ENCODE data around the gene ITGAL. TPM values are rescaled to one million over a fixed set of nuclear protein-coding genes. Genes with fewer than 3 reads are reported as not detected.
A peak's percentile ranks its signal among the peaks of the same experiment; 100 is the strongest.

ITGAL gene
- total RNA-seq, 6 experiments from 2014 or later, result not detected

GRCh38 chr16:30569281-30569680 is 96.7 kb downstream of the ITGAL start:
- peaks cover 4% of the 10 kb centered on the region for H3K27me3 Mint-ChIP-seq (ENCODE audit: insufficient read depth)
- peaks cover 19% of the 10 kb centered on the region for H3K4me1 Mint-ChIP-seq (ENCODE audit: low read depth)
- no peak overlapping the region for H3K27ac Mint-ChIP-seq
- TF ChIP-seq CTCF (IDR thresholded peaks at IDR 0.05), result no peak
- H3K4me3 Mint-ChIP-seq, result no peak overlapping the region
- no peaks in the 10 kb centered on the region for H3K36me3 Mint-ChIP-seq (ENCODE audit: low read depth)
- no peaks in the 10 kb centered on the region for H3K9me3 Mint-ChIP-seq
- DNase-seq, result no peak

- Mint-ChIP-seq H3K4me1 (ENCODE audit: low read depth) (peaks cover 19% of the 10 kb centered on the region), H3K36me3 (ENCODE audit: low read depth) (no peaks in the 10 kb centered on the region), H3K27me3 (ENCODE audit: insufficient read depth) (peaks cover 3% of the 10 kb centered on the region), H3K9me3 (no peaks in the 10 kb centered on the region), H3K4me3 (no peak overlapping the region), H3K27ac (no peak overlapping the region)
- no peak for TF ChIP-seq CTCF (IDR thresholded peaks at IDR 0.05)
- no peak for DNase-seq
These were observed 97.4 kb downstream of the ITGAL start for GRCh38 chr16:30569746-30570635.

DNA sequence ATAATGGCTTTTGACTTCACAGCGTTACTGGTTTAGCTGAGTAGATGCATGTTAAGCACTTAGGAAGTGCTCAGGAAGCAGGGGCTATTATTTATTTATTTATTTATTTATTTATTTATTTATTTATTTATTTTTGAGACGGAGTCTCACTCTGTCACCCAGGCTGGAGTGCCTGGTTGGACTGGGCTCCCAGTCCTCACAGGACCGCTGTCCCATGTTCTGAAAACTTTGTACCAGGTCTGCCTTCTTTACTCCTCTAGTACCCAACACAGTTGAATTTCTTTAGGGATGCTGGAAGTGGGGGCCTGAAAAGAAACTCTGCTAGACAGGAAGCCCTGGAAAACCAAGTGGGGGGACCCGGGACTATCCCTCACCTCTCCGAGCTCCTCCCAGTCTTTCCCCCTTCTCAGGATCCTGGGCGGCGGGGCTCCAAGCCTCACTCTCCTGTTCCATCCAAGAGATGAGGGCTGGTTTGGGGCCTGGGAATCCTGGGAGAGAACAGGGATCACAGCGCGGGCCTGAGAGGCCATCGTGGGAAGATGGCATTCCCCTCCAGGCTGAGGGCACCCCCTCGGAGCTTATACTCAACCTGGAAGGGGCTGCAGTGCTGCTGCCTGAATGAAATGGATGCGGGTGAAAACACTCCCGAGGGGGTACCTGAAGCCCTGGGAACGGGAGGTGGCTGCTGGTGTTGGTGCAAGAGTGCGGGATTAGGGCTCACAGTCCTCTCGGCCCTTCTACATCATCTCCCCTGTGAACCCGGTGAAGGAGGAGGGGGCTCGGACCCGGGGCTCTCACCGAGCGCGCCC is 98.3 kb downstream of the ITGAL start:
- Mint-ChIP-seq H3K4me3 (peak overlapping the region; percentile 92), H3K27me3 (ENCODE audit: insufficient read depth) (peaks cover 1% of the 10 kb centered on the region), H3K4me1 (ENCODE audit: low read depth) (peaks cover 19% of the 10 kb centered on the region), H3K36me3 (ENCODE audit: low read depth) (no peaks in the 10 kb centered on the region), H3K9me3 (no peaks in the 10 kb centered on the region), H3K27ac (peak overlapping the region; percentile 95)
- no peak for TF ChIP-seq CTCF (IDR thresholded peaks at IDR 0.05)
- DNase-seq, result peak; percentile 29

DNA sequence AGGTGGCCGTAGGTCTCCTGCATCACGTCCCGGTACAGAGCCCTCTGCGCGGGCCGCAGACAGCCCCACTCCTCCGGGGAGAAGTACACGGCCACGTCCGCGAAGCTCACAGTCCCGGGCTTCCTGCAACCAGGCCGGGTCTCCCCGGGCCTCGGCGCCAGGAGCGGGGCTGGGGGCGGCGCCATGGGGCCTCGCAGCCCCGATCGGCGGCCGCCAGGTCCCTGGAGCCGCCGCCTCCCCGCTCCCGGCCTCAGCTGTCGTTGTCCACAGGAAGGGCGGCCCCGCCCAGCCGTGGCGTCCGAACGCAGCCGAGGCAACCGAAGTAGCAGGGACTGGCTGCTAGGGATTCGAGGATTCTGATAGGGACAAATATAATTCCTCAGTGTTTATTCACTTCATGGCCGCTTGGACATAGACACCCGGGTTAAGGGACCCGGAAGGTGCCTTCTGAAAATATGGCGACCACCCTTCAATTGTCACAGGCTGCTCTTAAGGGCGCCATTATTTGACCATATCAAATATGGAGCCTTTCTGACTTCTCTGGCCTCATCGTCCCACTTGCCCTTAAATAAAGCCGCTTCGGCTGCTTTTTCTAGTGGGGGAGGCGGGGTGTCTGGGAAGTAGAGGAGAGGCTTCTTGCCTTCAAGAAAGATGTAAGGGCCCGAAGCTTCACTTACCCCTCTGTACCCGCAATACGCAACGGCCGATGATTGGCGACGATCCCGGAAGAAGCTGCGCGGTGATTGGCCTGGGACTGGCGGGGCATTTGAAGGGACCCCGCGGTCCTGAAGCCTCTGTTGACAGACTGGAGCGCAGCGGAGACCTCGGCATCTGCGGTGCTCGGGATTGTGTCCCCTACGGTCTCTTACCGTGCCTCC is 99.1 kb downstream of the ITGAL start, which contains the start of gene ZNF688:
Gene ZNF688 (minus strand): TSS at position 270 of the 878 bp plus-strand sequence. CDS start 85 bp downstream, at position 185.
- peaks cover 1% of the 10 kb centered on the region for H3K27me3 Mint-ChIP-seq (ENCODE audit: insufficient read depth)
- H3K36me3 Mint-ChIP-seq (ENCODE audit: low read depth), result no peaks in the 10 kb centered on the region
- peaks cover 19% of the 10 kb centered on the region for H3K4me1 Mint-ChIP-seq (ENCODE audit: low read depth)
- peak; percentile 97 for DNase-seq
- peak within 1 kb of the TSS; percentile 95 for H3K27ac Mint-ChIP-seq
- no peaks in the 10 kb centered on the region for H3K9me3 Mint-ChIP-seq
- no peak for TF ChIP-seq CTCF (IDR thresholded peaks at IDR 0.05)
- H3K4me3 Mint-ChIP-seq, result peak within 1 kb of the TSS; percentile 98

Small RNA genes lying within 50 kb of the gene (microRNA-seq; reads per million reads assigned to microRNA genes)
- gene MIR4518, result not detected

Other genes with a start within 250 kb of the ITGAL start
- 1 to 10 TPM in 5 of 6 experiments, under 1 TPM in 1; 0.91 to 7.5 (median 4.0) TPM for gene NPIPB13, start 224.3 kb upstream of the ITGAL start, total RNA-seq (2021; fragmentation: NEBNext Ultra II Directional; extraction: Animal tissue kit (Norgen Biotek cat#: 25700))
- 10 to 100 TPM; 76.2 to 91.0 (median 80.4) TPM for gene CD2BP2, start 117.4 kb upstream of the ITGAL start, total RNA-seq (2021; fragmentation: NEBNext Ultra II Directional; extraction: Animal tissue kit (Norgen Biotek cat#: 25700))
- 10 to 100 TPM; 44.6 to 51.6 (median 46.3) TPM for gene TBC1D10B, start 102.2 kb upstream of the ITGAL start, total RNA-seq (2021; fragmentation: NEBNext Ultra II Directional; extraction: Animal tissue kit (Norgen Biotek cat#: 25700))
- 1 to 10 TPM in 1 of 6 experiments, under 1 TPM in 2, not detected in 3; 0.77 to 1.2 (median 0.82) TPM for gene MYL11, start 97.9 kb upstream of the ITGAL start, total RNA-seq (2021; fragmentation: NEBNext Ultra II Directional; extraction: Animal tissue kit (Norgen Biotek cat#: 25700))
- gene SEPTIN1, start 90.2 kb upstream of the ITGAL start, total RNA-seq (2021; fragmentation: NEBNext Ultra II Directional; extraction: Animal tissue kit (Norgen Biotek cat#: 25700)), result 1 to 10 TPM; 1.5 to 2.8 (median 1.8) TPM
- 1 to 10 TPM; 5.3 to 7.9 (median 6.1) TPM for gene ZNF48, start 77.3 kb upstream of the ITGAL start, total RNA-seq (2021; fragmentation: NEBNext Ultra II Directional; extraction: Animal tissue kit (Norgen Biotek cat#: 25700))
- gene ZNF771, start 65.1 kb upstream of the ITGAL start, total RNA-seq (2021; fragmentation: NEBNext Ultra II Directional; extraction: Animal tissue kit (Norgen Biotek cat#: 25700)), result 10 to 100 TPM; 15.8 to 19.1 (median 16.8) TPM
- gene DCTPP1, start 42.7 kb upstream of the ITGAL start, total RNA-seq (2021; fragmentation: NEBNext Ultra II Directional; extraction: Animal tissue kit (Norgen Biotek cat#: 25700)), result 10 to 100 TPM; 24.9 to 37.9 (median 28.5) TPM
- gene SEPHS2, start 26.9 kb upstream of the ITGAL start, total RNA-seq (2021; fragmentation: NEBNext Ultra II Directional; extraction: Animal tissue kit (Norgen Biotek cat#: 25700)), result 10 to 100 TPM; 29.7 to 36.7 (median 31.1) TPM
- gene ZNF768, start 53.8 kb downstream of the ITGAL start, total RNA-seq (2021; fragmentation: NEBNext Ultra II Directional; extraction: Animal tissue kit (Norgen Biotek cat#: 25700)), result 10 to 100 TPM; 19.8 to 22.8 (median 20.8) TPM
- 1 to 10 TPM; 3.2 to 4.7 (median 3.8) TPM for gene ZNF747, start 62.1 kb downstream of the ITGAL start, total RNA-seq (2021; fragmentation: NEBNext Ultra II Directional; extraction: Animal tissue kit (Norgen Biotek cat#: 25700))
- gene ZNF764, start 85.6 kb downstream of the ITGAL start, total RNA-seq (2021; fragmentation: NEBNext Ultra II Directional; extraction: Animal tissue kit (Norgen Biotek cat#: 25700)), result 1 to 10 TPM; 5.1 to 6.8 (median 5.7) TPM
- gene ZNF688, start 99.0 kb downstream of the ITGAL start, total RNA-seq (2021; fragmentation: NEBNext Ultra II Directional; extraction: Animal tissue kit (Norgen Biotek cat#: 25700)), result 10 to 100 TPM in 1 of 6 experiments, 1 to 10 TPM in 5; 5.9 to 10.4 (median 7.6) TPM
- gene ZNF785, start 113.0 kb downstream of the ITGAL start, total RNA-seq (2021; fragmentation: NEBNext Ultra II Directional; extraction: Animal tissue kit (Norgen Biotek cat#: 25700)), result 10 to 100 TPM in 3 of 6 experiments, 1 to 10 TPM in 3; 7.3 to 12.2 (median 10.1) TPM
- gene ZNF689, start 137.6 kb downstream of the ITGAL start, total RNA-seq (2021; fragmentation: NEBNext Ultra II Directional; extraction: Animal tissue kit (Norgen Biotek cat#: 25700)), result 1 to 10 TPM; 6.9 to 8.7 (median 7.5) TPM
- 10 to 100 TPM; 26.8 to 34.6 (median 29.8) TPM for gene PRR14, start 178.2 kb downstream of the ITGAL start, total RNA-seq (2021; fragmentation: NEBNext Ultra II Directional; extraction: Animal tissue kit (Norgen Biotek cat#: 25700))
- gene FBRS, start 185.7 kb downstream of the ITGAL start, total RNA-seq (2021; fragmentation: NEBNext Ultra II Directional; extraction: Animal tissue kit (Norgen Biotek cat#: 25700)), result 10 to 100 TPM; 54.1 to 72.1 (median 64.5) TPM
- gene SRCAP, start 226.4 kb downstream of the ITGAL start, total RNA-seq (2021; fragmentation: NEBNext Ultra II Directional; extraction: Animal tissue kit (Norgen Biotek cat#: 25700)), result 10 to 100 TPM; 43.4 to 48.1 (median 45.9) TPM